ENCODE results near the gene ZNF525. TPM values are rescaled to one million over a fixed set of nuclear protein-coding genes. Genes with fewer than 3 reads are reported as not detected.

The ZNF525 gene
- total and polyA plus RNA-seq, 9 of the 15 experiments (the other 6 are each of a cell fraction or from before 2014, with no cell fraction given): 1.5 to 12.0 (median 6.7) TPM

DNA sequence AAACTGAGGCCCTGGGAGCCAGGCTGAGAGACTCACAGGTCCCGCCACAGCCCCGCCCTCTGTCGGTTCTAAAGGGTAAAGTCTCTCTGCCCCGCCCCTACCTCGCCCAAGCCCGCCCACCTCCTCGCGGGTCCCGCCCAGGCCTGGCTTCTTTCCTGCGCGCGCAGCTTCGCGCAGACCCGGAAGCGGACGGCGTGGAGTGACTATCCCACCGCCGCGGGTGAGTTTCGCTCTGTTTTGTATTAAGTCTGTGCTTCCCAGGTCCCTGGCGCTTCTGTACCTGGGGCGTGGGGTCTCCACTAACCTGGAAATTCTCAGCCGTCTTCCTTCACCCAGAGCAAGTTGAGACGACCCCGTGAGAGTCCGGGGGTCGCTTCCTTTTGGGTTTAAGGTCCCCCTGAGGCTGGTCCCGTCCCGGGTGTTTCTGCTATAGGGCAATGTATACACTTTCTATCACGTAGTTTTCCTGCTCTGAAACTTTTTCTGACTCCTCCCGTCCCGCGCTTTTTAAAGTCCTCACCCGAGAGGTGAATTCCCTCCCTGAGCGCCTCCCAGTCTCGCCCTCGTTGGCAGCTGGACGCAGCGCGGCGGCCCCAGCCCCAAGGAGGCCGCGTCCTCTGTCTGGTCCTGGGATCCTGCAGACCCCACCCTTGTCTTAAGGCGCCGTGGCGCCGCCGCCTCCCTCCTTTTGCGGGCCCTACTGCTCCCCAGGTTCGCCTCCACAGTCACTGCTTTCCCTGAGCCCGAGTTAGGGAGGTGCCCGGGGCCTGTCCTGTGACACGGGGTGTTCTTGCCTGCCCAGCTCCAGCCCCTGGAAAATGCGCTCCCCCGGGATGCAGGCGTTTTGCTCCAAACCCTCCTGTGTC is 29.7 kb downstream of the ZNF525 start, which contains the start of gene ZNF765 (continued):
- TF ChIP-seq, protein P1, sequence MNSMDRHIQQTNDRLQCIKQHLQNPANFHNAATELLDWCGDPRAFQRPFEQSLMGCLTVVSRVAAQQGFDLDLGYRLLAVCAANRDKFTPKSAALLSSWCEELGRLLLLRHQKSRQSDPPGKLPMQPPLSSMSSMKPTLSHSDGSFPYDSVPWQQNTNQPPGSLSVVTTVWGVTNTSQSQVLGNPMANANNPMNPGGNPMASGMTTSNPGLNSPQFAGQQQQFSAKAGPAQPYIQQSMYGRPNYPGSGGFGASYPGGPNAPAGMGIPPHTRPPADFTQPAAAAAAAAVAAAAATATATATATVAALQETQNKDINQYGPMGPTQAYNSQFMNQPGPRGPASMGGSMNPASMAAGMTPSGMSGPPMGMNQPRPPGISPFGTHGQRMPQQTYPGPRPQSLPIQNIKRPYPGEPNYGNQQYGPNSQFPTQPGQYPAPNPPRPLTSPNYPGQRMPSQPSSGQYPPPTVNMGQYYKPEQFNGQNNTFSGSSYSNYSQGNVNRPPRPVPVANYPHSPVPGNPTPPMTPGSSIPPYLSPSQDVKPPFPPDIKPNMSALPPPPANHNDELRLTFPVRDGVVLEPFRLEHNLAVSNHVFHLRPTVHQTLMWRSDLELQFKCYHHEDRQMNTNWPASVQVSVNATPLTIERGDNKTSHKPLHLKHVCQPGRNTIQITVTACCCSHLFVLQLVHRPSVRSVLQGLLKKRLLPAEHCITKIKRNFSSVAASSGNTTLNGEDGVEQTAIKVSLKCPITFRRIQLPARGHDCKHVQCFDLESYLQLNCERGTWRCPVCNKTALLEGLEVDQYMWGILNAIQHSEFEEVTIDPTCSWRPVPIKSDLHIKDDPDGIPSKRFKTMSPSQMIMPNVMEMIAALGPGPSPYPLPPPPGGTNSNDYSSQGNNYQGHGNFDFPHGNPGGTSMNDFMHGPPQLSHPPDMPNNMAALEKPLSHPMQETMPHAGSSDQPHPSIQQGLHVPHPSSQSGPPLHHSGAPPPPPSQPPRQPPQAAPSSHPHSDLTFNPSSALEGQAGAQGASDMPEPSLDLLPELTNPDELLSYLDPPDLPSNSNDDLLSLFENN (IDR thresholded peaks at IDR 0.05; ENCODE audit: low read depth in 2 of 2, low read length in 2 of 2): no peak
- TF ChIP-seq RBBP5 (IDR thresholded peaks at IDR 0.05; ENCODE audit: borderline replicate concordance, insufficient read depth, low read length, poor library complexity, severe bottlenecking) (peak; percentile 62), ZNF212 (CRISPR knock-in tag; IDR thresholded peaks at IDR 0.05) (no peak), ZNF175 (CRISPR knock-in tag; IDR thresholded peaks at IDR 0.05; ENCODE audit: low read depth) (no peak), BRD4 (IDR thresholded peaks at IDR 0.05) (no peak), CXXC5 (CRISPR knock-in tag; IDR thresholded peaks at IDR 0.05) (peak; percentile 22; the same call in 1 of the 2 replicates), ZNF133 (CRISPR knock-in tag; IDR thresholded peaks at IDR 0.05) (no peak), TCF7L2 (IDR thresholded peaks at IDR 0.05; ENCODE audit: low read depth, low read length) (0 out of 2 replicates have a peak, but pooled peaks have one; percentile 7), SOX6 (IDR thresholded peaks at IDR 0.05) (no peak), ZNF766 (CRISPR knock-in tag; conservative IDR thresholded peaks at IDR 0.05) (no peak), DNMT1 (IDR thresholded peaks at IDR 0.05) (no peak)
- TF ChIP-seq, protein P2, sequence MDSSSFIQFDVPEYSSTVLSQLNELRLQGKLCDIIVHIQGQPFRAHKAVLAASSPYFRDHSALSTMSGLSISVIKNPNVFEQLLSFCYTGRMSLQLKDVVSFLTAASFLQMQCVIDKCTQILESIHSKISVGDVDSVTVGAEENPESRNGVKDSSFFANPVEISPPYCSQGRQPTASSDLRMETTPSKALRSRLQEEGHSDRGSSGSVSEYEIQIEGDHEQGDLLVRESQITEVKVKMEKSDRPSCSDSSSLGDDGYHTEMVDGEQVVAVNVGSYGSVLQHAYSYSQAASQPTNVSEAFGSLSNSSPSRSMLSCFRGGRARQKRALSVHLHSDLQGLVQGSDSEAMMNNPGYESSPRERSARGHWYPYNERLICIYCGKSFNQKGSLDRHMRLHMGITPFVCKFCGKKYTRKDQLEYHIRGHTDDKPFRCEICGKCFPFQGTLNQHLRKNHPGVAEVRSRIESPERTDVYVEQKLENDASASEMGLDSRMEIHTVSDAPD (CRISPR knock-in tag; IDR thresholded peaks at IDR 0.05): no peak
- TF ChIP-seq, protein P3, sequence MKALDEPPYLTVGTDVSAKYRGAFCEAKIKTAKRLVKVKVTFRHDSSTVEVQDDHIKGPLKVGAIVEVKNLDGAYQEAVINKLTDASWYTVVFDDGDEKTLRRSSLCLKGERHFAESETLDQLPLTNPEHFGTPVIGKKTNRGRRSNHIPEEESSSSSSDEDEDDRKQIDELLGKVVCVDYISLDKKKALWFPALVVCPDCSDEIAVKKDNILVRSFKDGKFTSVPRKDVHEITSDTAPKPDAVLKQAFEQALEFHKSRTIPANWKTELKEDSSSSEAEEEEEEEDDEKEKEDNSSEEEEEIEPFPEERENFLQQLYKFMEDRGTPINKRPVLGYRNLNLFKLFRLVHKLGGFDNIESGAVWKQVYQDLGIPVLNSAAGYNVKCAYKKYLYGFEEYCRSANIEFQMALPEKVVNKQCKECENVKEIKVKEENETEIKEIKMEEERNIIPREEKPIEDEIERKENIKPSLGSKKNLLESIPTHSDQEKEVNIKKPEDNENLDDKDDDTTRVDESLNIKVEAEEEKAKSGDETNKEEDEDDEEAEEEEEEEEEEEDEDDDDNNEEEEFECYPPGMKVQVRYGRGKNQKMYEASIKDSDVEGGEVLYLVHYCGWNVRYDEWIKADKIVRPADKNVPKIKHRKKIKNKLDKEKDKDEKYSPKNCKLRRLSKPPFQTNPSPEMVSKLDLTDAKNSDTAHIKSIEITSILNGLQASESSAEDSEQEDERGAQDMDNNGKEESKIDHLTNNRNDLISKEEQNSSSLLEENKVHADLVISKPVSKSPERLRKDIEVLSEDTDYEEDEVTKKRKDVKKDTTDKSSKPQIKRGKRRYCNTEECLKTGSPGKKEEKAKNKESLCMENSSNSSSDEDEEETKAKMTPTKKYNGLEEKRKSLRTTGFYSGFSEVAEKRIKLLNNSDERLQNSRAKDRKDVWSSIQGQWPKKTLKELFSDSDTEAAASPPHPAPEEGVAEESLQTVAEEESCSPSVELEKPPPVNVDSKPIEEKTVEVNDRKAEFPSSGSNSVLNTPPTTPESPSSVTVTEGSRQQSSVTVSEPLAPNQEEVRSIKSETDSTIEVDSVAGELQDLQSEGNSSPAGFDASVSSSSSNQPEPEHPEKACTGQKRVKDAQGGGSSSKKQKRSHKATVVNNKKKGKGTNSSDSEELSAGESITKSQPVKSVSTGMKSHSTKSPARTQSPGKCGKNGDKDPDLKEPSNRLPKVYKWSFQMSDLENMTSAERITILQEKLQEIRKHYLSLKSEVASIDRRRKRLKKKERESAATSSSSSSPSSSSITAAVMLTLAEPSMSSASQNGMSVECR (CRISPR knock-in tag; IDR thresholded peaks at IDR 0.05): peak; percentile 16; the same call in 1 of the 2 replicates
- TF ChIP-seq, protein P4, sequence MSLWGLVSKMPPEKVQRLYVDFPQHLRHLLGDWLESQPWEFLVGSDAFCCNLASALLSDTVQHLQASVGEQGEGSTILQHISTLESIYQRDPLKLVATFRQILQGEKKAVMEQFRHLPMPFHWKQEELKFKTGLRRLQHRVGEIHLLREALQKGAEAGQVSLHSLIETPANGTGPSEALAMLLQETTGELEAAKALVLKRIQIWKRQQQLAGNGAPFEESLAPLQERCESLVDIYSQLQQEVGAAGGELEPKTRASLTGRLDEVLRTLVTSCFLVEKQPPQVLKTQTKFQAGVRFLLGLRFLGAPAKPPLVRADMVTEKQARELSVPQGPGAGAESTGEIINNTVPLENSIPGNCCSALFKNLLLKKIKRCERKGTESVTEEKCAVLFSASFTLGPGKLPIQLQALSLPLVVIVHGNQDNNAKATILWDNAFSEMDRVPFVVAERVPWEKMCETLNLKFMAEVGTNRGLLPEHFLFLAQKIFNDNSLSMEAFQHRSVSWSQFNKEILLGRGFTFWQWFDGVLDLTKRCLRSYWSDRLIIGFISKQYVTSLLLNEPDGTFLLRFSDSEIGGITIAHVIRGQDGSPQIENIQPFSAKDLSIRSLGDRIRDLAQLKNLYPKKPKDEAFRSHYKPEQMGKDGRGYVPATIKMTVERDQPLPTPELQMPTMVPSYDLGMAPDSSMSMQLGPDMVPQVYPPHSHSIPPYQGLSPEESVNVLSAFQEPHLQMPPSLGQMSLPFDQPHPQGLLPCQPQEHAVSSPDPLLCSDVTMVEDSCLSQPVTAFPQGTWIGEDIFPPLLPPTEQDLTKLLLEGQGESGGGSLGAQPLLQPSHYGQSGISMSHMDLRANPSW (CRISPR knock-in tag; IDR thresholded peaks at IDR 0.05): no peak

Measured in K562 (cell line).